Measurements from ENCODE around the gene PROK2. TPM values are rescaled to one million over a fixed set of nuclear protein-coding genes. Genes with fewer than 3 reads are reported as not detected.

The PROK2 gene, protein sequence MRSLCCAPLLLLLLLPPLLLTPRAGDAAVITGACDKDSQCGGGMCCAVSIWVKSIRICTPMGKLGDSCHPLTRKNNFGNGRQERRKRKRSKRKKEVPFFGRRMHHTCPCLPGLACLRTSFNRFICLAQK
- total RNA-seq = not detected in 2 replicates

DNA sequence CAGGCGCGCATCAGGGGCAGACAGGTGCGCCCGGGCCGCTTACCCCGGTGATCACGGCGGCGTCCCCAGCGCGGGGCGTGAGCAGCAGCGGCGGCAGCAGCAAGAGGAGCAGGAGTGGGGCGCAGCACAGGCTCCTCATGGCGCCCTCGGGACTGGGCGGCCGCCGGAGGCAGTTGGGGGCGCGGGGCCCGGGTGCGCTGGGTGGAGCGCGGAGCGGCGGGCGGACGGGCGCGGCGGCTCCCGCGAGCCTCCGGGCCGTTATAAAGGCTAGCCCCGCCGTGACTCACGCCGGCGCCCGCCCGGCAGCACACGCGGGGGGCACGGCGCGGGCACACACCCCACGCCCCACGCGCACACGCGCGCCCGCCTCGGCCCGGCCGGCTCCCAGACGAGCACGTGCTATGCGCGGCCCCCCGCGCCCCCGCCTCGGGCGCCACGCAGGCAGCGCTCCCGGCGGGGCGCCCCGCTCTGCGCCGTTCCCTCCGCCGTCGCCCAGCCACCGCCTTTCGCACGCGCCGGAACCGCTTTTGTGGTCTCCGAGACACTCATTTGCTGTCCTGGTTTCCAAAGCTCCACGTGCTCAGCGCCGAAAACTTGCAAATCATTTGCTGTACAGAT lies at the start of gene PROK2:
PROK2 (minus strand) TSS at position 235 of the 618 bp plus-strand sequence; CDS start at position 139, 96 bp downstream.

DNA sequence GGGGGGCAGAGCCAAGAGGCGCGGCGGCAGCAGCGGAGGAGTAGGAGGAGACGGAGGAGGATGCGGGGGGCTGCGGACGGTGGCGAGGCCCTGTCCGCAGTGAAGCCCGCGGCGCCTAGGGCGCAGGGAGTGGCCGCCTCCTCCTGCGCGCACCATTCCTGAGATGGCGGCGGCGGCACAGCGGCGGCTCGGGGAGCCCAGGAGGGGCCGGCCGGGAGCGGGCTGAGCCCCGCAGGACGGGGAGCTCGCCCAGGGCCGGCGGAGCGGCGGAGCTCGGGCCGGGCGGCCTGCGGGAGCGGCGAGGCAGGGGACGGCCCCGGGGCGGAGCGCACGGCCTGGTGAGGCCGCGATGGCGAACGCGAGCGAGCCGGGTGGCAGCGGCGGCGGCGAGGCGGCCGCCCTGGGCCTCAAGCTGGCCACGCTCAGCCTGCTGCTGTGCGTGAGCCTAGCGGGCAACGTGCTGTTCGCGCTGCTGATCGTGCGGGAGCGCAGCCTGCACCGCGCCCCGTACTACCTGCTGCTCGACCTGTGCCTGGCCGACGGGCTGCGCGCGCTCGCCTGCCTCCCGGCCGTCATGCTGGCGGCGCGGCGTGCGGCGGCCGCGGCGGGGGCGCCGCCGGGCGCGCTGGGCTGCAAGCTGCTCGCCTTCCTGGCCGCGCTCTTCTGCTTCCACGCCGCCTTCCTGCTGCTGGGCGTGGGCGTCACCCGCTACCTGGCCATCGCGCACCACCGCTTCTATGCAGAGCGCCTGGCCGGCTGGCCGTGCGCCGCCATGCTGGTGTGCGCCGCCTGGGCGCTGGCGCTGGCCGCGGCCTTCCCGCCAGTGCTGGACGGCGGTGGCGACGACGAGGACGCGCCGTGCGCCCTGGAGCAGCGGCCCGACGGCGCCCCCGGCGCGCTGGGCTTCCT lies 31.0 kb downstream of the PROK2 start, which contains the start of gene GPR27:
GPR27 (plus strand) TSS at position 155 of the 909 bp plus-strand sequence; CDS start at position 350, 195 bp downstream.

DNA sequence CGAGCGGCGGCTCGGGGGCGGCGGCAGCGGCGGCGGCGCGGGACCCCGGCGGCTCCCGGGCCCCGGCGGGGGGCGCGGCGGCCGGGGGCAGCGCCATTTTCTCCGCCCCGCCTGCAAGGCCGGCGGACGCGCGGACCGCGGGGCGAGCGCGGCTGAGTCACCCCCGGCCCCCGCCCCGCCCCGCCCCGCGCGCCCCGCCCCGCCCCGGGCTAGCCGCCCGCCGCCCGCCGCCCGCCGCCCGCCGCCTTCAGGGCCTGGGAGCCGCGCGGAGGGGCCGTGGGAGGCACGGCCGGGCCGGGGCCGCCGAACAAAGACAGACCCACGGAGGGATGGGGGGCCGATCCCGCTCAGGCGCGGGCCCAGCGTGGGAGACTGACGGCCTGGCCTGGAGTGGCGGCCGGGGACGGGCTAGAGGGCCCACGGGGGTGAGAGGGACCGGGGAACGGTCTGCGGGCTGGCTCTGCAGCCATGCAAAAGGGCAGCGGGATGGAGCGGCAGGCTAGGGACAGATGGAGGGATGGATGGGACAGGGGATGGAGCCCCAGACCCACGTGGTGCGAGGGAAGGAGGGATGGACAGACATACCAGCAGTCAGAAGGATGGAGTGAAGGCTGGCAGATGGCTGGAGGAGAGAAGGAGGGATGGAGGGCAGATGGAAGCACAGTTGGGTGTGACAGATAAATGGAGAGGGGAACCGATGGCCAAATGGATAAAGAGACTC lies 59.5 kb downstream of the PROK2 start, which contains the start of gene EIF4E3:
EIF4E3 (minus strand) TSS at position 132 of the 721 bp plus-strand sequence; CDS start at position 97, 35 bp downstream.

Other genes with a start within 250 kb of the PROK2 start
- gene FOXP1, start 201.4 kb downstream of the PROK2 start, total RNA-seq = 17.4 and 22.4 TPM in 2 replicates
- 2.2 and 5.3 TPM in 2 replicates for gene EIF4E3, start 59.7 kb downstream of the PROK2 start, total RNA-seq
- gene GPR27, start 31.3 kb downstream of the PROK2 start, total RNA-seq = not detected in 2 replicates

Data from pericardium fibroblast (primary cell).